HEK293 (cell line): Measurements from ENCODE around the gene CHEK1.
A peak's percentile ranks its signal among the peaks of the same experiment; 100 is the strongest.

Experiments used
- AEBP2 ChIP-seq: fragments of 450-650 bp; formaldehyde crosslinking; IDR thresholded peaks from 2 replicates; pipeline ENCODE4 v1.5.1; 2016; ENCODE audit warnings: missing biosample characterization, missing genetic modification characterization, borderline replicate concordance
- CTCF ChIP-seq: fragments of 450-650 bp; formaldehyde crosslinking; IDR thresholded peaks from 2 replicates; pipeline ENCODE4 v1.5.1; 2016; ENCODE audit warnings: missing biosample characterization, missing genetic modification characterization
- EGR2 ChIP-seq: fragments of 450-650 bp; formaldehyde crosslinking; IDR thresholded peaks from 2 replicates; pipeline ENCODE4 v1.5.1; 2016; ENCODE audit warnings: low read depth, missing biosample characterization, missing genetic modification characterization
- GLIS1 ChIP-seq: fragments of 450-650 bp; formaldehyde crosslinking; IDR thresholded peaks from 2 replicates; pipeline ENCODE4 v1.5.1; 2016; ENCODE audit warnings: missing biosample characterization, missing genetic modification characterization
- HIC1 ChIP-seq: fragments of 450-650 bp; formaldehyde crosslinking; IDR thresholded peaks from 2 replicates; pipeline ENCODE4 v1.5.1; 2016; ENCODE audit warnings: missing biosample characterization, missing genetic modification characterization
- HOXA7 ChIP-seq: sonication (generic); formaldehyde crosslinking; IDR thresholded peaks from 2 replicates; pipeline ENCODE4 v1.8.1; 2022; ENCODE audit warnings: missing genetic modification reagents, borderline replicate concordance
- KLF1 ChIP-seq: fragments of 450-650 bp; formaldehyde crosslinking; IDR thresholded peaks from 2 replicates; pipeline ENCODE4 v1.5.1; 2016; ENCODE audit warnings: missing biosample characterization, missing genetic modification characterization
- KLF7 ChIP-seq: fragments of 450-650 bp; formaldehyde crosslinking; IDR thresholded peaks from 2 replicates; pipeline ENCODE4 v1.5.1; 2016; ENCODE audit warnings: missing biosample characterization, missing genetic modification characterization, borderline replicate concordance
- PRDM1 ChIP-seq: fragments of 450-650 bp; formaldehyde crosslinking; IDR thresholded peaks from 2 replicates; pipeline ENCODE4; 2016; ENCODE audit warnings: missing biosample characterization, missing genetic modification characterization
- SCRT2 ChIP-seq: fragments of 450-650 bp; formaldehyde crosslinking; IDR thresholded peaks from 2 replicates; pipeline ENCODE4 v1.5.1; 2016; ENCODE audit warnings: missing biosample characterization, missing genetic modification characterization
- TCF7L2 ChIP-seq: IDR thresholded peaks from 2 replicates; pipeline ENCODE4 v1.6.1; 2011; ENCODE audit warnings: low read depth, mild to moderate bottlenecking, inconsistent platforms, low read length, moderate library complexity, borderline replicate concordance
- WT1 ChIP-seq: fragments of 450-650 bp; formaldehyde crosslinking; IDR thresholded peaks from 2 replicates; pipeline ENCODE4 v1.5.1; 2016; ENCODE audit warnings: missing biosample characterization, missing genetic modification characterization
- YY2 ChIP-seq: fragments of 450-650 bp; formaldehyde crosslinking; IDR thresholded peaks from 2 replicates; pipeline ENCODE4 v1.5.1; 2016; ENCODE audit warnings: missing biosample characterization, missing genetic modification characterization
- ZBTB17 ChIP-seq: fragments of 450-650 bp; formaldehyde crosslinking; IDR thresholded peaks from 2 replicates; pipeline ENCODE4 v1.5.1; 2016; ENCODE audit warnings: missing biosample characterization, missing genetic modification characterization
- ZBTB48 ChIP-seq: fragments of 450-650 bp; formaldehyde crosslinking; IDR thresholded peaks from 2 replicates; pipeline ENCODE4 v1.5.1; 2016; ENCODE audit warnings: missing biosample characterization, missing genetic modification characterization
- ZBTB6 ChIP-seq: fragments of 450-650 bp; formaldehyde crosslinking; IDR thresholded peaks from 2 replicates; pipeline ENCODE4 v1.5.1; 2017; ENCODE audit warnings: missing biosample characterization, missing genetic modification characterization
- ZBTB7A ChIP-seq: fragments of 450-650 bp; formaldehyde crosslinking; IDR thresholded peaks from 2 replicates; pipeline ENCODE4 v1.5.1; 2016; ENCODE audit warnings: low read depth, missing biosample characterization, missing genetic modification characterization
- ZFHX2 ChIP-seq: fragments of 450-650 bp; formaldehyde crosslinking; conservative IDR thresholded peaks from 2 replicates; pipeline ENCODE4 v1.5.1; 2016; ENCODE audit warnings: missing biosample characterization, missing genetic modification characterization
- ZFP69B ChIP-seq: fragments of 450-650 bp; formaldehyde crosslinking; IDR thresholded peaks from 2 replicates; pipeline ENCODE4 v1.5.1; 2016; ENCODE audit warnings: missing biosample characterization, missing genetic modification characterization
- ZIC2 ChIP-seq: fragments of 450-650 bp; formaldehyde crosslinking; IDR thresholded peaks from 2 replicates; pipeline ENCODE4 v1.5.1; 2016; ENCODE audit warnings: missing biosample characterization, missing genetic modification characterization
- ZNF155 ChIP-seq: fragments of 450-650 bp; formaldehyde crosslinking; IDR thresholded peaks from 2 replicates; pipeline ENCODE4 v1.5.1; 2016; ENCODE audit warnings: missing biosample characterization, missing genetic modification characterization
- ZNF174 ChIP-seq: fragments of 450-650 bp; formaldehyde crosslinking; IDR thresholded peaks from 2 replicates; pipeline ENCODE4 v1.5.0; 2017; ENCODE audit warnings: missing biosample characterization, mild to moderate bottlenecking, missing genetic modification characterization
- ZNF18 ChIP-seq: fragments of 450-650 bp; formaldehyde crosslinking; IDR thresholded peaks from 2 replicates; pipeline ENCODE4 v1.5.1; 2016; ENCODE audit warnings: missing biosample characterization, missing genetic modification characterization
- ZNF248 ChIP-seq: fragments of 450-650 bp; formaldehyde crosslinking; IDR thresholded peaks from 2 replicates; pipeline ENCODE4 v1.5.1; 2017; ENCODE audit warnings: missing biosample characterization, missing genetic modification characterization
- ZNF274 ChIP-seq, 2 experiments: fragments of 200-500 bp in 1 of 2; fragments of 450-650 bp in 1 of 2; sonication (Bioruptor generic) in 1 of 2; formaldehyde crosslinking in 1 of 2; IDR thresholded peaks; 2 replicates each; pipeline versions ENCODE4 v1.5.1 to v1.6.1; 2014 to 2016; ENCODE audit warnings: borderline replicate concordance in 1 of 2, inconsistent platforms in 1 of 2, low read length in 1 of 2, missing biosample characterization in 1 of 2, missing genetic modification characterization in 1 of 2
- ZNF292 ChIP-seq: fragments of 450-650 bp; formaldehyde crosslinking; IDR thresholded peaks from 2 replicates; pipeline ENCODE4 v1.5.1; 2016; ENCODE audit warnings: low read depth, missing biosample characterization, missing genetic modification characterization, borderline replicate concordance
- ZNF341 ChIP-seq: fragments of 450-650 bp; formaldehyde crosslinking; IDR thresholded peaks from 2 replicates; pipeline ENCODE4; 2016; ENCODE audit warnings: low read depth, missing biosample characterization, missing genetic modification characterization
- ZNF473 ChIP-seq: fragments of 450-650 bp; formaldehyde crosslinking; IDR thresholded peaks from 2 replicates; pipeline ENCODE4 v1.5.1; 2017; ENCODE audit warnings: missing biosample characterization, missing genetic modification characterization
- ZNF549 ChIP-seq: fragments of 450-650 bp; IDR thresholded peaks from 2 replicates; pipeline ENCODE4 v1.5.1; 2018; ENCODE audit warnings: missing biosample characterization, missing genetic modification characterization, mild to moderate bottlenecking, inconsistent platforms, moderate library complexity
- ZNF629 ChIP-seq: fragments of 450-650 bp; formaldehyde crosslinking; IDR thresholded peaks from 2 replicates; pipeline ENCODE4 v1.5.1; 2017; ENCODE audit warnings: missing biosample characterization, missing genetic modification characterization
- ZNF670 ChIP-seq: fragments of 450-650 bp; formaldehyde crosslinking; IDR thresholded peaks from 2 replicates; pipeline ENCODE4 v1.5.1; 2016; ENCODE audit warnings: missing biosample characterization, missing genetic modification characterization, low read depth
- ZNF791 ChIP-seq: fragments of 450-650 bp; formaldehyde crosslinking; IDR thresholded peaks from 2 replicates; pipeline ENCODE4 v1.5.1; 2016; ENCODE audit warnings: missing biosample characterization, missing genetic modification characterization
- ZSCAN23 ChIP-seq: fragments of 450-650 bp; formaldehyde crosslinking; IDR thresholded peaks from 2 replicates; pipeline ENCODE4 v1.5.1; 2016; ENCODE audit warnings: missing biosample characterization, missing genetic modification characterization

The CHEK1 gene

GRCh38 chr11:125625630-125626287, 796 bp downstream of the CHEK1 start (continued):
- TF ChIP-seq ZNF473 (tag by site-specific recombination) (no peak), SCRT2 (tag by site-specific recombination) (no peak), AEBP2 (no peak), ZIC2 (tag by site-specific recombination) (peak; percentile 69), ZNF549 (tag by site-specific recombination) (no peak), HIC1 (tag by site-specific recombination) (peak; percentile 95), ZFP69B (tag by site-specific recombination) (peak; percentile 86), TCF7L2 (0 out of 2 replicates have a peak, but pooled peaks have one; percentile 12), ZNF174 (tag by site-specific recombination) (no peak), ZNF341 (tag by site-specific recombination) (peak; percentile 96), ZNF18 (tag by site-specific recombination) (peak; percentile 63), CTCF (tag by site-specific recombination) (no peak), YY2 (peak; percentile 70; the same call in 1 of the 2 replicates), EGR2 (tag by site-specific recombination) (peak; percentile 84), KLF7 (tag by site-specific recombination) (peak; percentile 96), ZSCAN23 (tag by site-specific recombination) (peak; percentile 93), HOXA7 (CRISPR knock-in tag) (no peak), ZNF155 (tag by site-specific recombination) (no peak), ZNF248 (tag by site-specific recombination) (no peak), ZBTB17 (peak; percentile 95), GLIS1 (tag by site-specific recombination) (peak; percentile 81), WT1 (tag by site-specific recombination) (peak; percentile 75), ZBTB7A (tag by site-specific recombination) (peak; percentile 51; the same call in 1 of the 2 replicates), PRDM1 (peak; percentile 82), ZNF791 (tag by site-specific recombination) (no peak), ZFHX2 (peak; percentile 86), ZNF274 (IDR thresholded peaks at IDR 0.05; ENCODE audit: low read length) (no peak), ZNF274 (tag by site-specific recombination; IDR thresholded peaks at IDR 0.05; ENCODE audit: borderline replicate concordance) (no peak), ZBTB48 (tag by site-specific recombination) (peak; percentile 78), ZNF670 (tag by site-specific recombination) (no peak), ZNF292 (tag by site-specific recombination) (no peak), KLF1 (tag by site-specific recombination) (peak; percentile 77), ZBTB6 (tag by site-specific recombination) (no peak), ZNF629 (peak; percentile 88)
